GM13976 (cell line): ENCODE measurements around the gene GPN2.

Experiments
- DNase-seq: peaks from one replicate; pipeline ENCODE4 v3.0.0; 2012; ENCODE audit warnings: low spot score
- CTCF ChIP-seq: IDR thresholded peaks from 2 replicates; pipeline ENCODE4 v1.5.1; 2012; ENCODE audit warnings: borderline replicate concordance, mild to moderate bottlenecking; ENCODE audit not compliant: insufficient read depth; ENCODE audit errors: extremely low read depth, missing control alignments, control extremely low read depth
- in situ Hi-C: fragments of 300-500 bp; cut with MboI; formaldehyde crosslinking; loops from one replicate; pipeline ENCODE4 v1.12.0; 2022; ENCODE audit warnings: low sequenced_read_pairs, mixed read lengths, inconsistent platforms; ENCODE audit not compliant: unreplicated experiment

GPN2 gene

GRCh38 chr1:26913389-26913753 is 23.3 kb upstream of the GPN2 start:
- in situ Hi-C loops, result no loop called here
- TF ChIP-seq CTCF, result no peak

GRCh38 chr1:26912147-26912490 is 22.0 kb upstream of the GPN2 start:
- no peak for TF ChIP-seq CTCF
- DNase-seq, result no peak
- in situ Hi-C loops, result no loop called here

More at GRCh38 chr1:26913389-26913753, 23.3 kb upstream of the GPN2 start:
- no peak for DNase-seq

GRCh38 chr1:26911399-26912146 is 21.5 kb upstream of the GPN2 start:
- no peak for DNase-seq
- TF ChIP-seq CTCF, result no peak
- in situ Hi-C loops, result no loop called here

GRCh38 chr1:26910343-26911160 is 20.5 kb upstream of the GPN2 start:
- no peak for TF ChIP-seq CTCF
- in situ Hi-C loops, result no loop called here

GRCh38 chr1:26909951-26910342 is 19.9 kb upstream of the GPN2 start:
- in situ Hi-C loops, result no loop called here
- TF ChIP-seq CTCF, result no peak
- DNase-seq, result no peak

More at GRCh38 chr1:26910343-26911160, 20.5 kb upstream of the GPN2 start:
- no peak for DNase-seq

GRCh38 chr1:26907071-26907917 is 17.2 kb upstream of the GPN2 start:
- in situ Hi-C loops, result no loop called here
- no peak for TF ChIP-seq CTCF
- no peak for DNase-seq
